GM21723 (cell line): ENCODE data around the gene ZNF514.
"Not testable (repeated sequence)": the region's sequence is repeated elsewhere in the genome, so short reads cannot be mapped to it uniquely, and the experiment has no call there.

Experiments used
- ATAC-seq: cut with Tn5 transposase; IDR thresholded peaks from one replicate; pipeline ENCODE4 v1.9.1; 2021; ENCODE audit warnings: mild to moderate bottlenecking, moderate library complexity; ENCODE audit not compliant: unreplicated experiment

ZNF514 gene

GRCh38 chr2:95159690-95160449 is at the start of gene ZNF514:
ZNF514 (minus strand) TSS chr2:95159848; CDS start chr2:95153253, 6,595 bp downstream.
- ATAC-seq = peak; percentile 86

- ATAC-seq = no peak
Measured at GRCh38 chr2:95208106-95208505, 48.5 kb upstream of the ZNF514 start.

- peak; percentile 98 for ATAC-seq
Measured at GRCh38 chr2:95207111-95207961, 47.7 kb upstream of the ZNF514 start, which contains the start of gene ZNF892. ZNF892 (plus strand) TSS chr2:95207521; CDS start chr2:95207816, 295 bp downstream.

- ATAC-seq = no peak
Measured at GRCh38 chr2:95206096-95206495, 46.4 kb upstream of the ZNF514 start.

GRCh38 chr2:95204396-95204795 is 44.7 kb upstream of the ZNF514 start:
- no peak for ATAC-seq

- ATAC-seq = no peak
Measured at GRCh38 chr2:95203911-95204310, 44.3 kb upstream of the ZNF514 start.

- ATAC-seq = not testable (repeated sequence)
Measured at GRCh38 chr2:95192956-95193355, 33.3 kb upstream of the ZNF514 start.

- ATAC-seq = no peak
Measured at GRCh38 chr2:95185973-95186372, 26.3 kb upstream of the ZNF514 start.

GRCh38 chr2:95185197-95185596 is 25.5 kb upstream of the ZNF514 start:
- ATAC-seq = no peak

GRCh38 chr2:95181774-95182173 is 22.1 kb upstream of the ZNF514 start:
- ATAC-seq = no peak

GRCh38 chr2:95179451-95179850 is 19.8 kb upstream of the ZNF514 start:
- ATAC-seq = no peak

GRCh38 chr2:95174031-95174542 is 14.4 kb upstream of the ZNF514 start:
- no peak for ATAC-seq

- no peak for ATAC-seq
Measured at GRCh38 chr2:95171902-95172301, 12.3 kb upstream of the ZNF514 start.

- ATAC-seq = peak; percentile 19
Measured at GRCh38 chr2:95166065-95166763, 6.6 kb upstream of the ZNF514 start.

GRCh38 chr2:95165371-95166064 is 5.9 kb upstream of the ZNF514 start, which contains the start of gene ZNF2:
ZNF2 (plus strand) TSS chr2:95165809; CDS start chr2:95176227, 10,418 bp downstream.
- peak; percentile 93 for ATAC-seq

GRCh38 chr2:95165030-95165370 is 5.4 kb upstream of the ZNF514 start:
- peak; percentile 18 for ATAC-seq

- ATAC-seq = peak; percentile 52
Measured at GRCh38 chr2:95158891-95159619, 593 bp downstream of the ZNF514 start.

- no peak for ATAC-seq
Measured at GRCh38 chr2:95158441-95158840, 1.2 kb downstream of the ZNF514 start.

GRCh38 chr2:95149397-95149984 is 10.2 kb downstream of the ZNF514 start:
- ATAC-seq = no peak
